NCI-H2196 treated with DMSO at 0.1 percent for 48 hours (cell line): ENCODE data around the gene CTTN.
"Not testable (repeated sequence)": the region's sequence is repeated elsewhere in the genome, so short reads cannot be mapped to it uniquely, and the experiment has no call there.

ENCODE experiments used
- DNase-seq: peaks from one replicate; lab custom pipeline; 2025; ENCODE audit not compliant: unreplicated experiment; lab: John Stamatoyannopoulos, UW

The CTTN gene

GRCh38 chr11:70381350-70381749 lies 17.0 kb upstream of the CTTN start:
- no peak for DNase-seq

- no peak for DNase-seq
Measured at GRCh38 chr11:70381872-70382861, 16.2 kb upstream of the CTTN start.

- no peak for DNase-seq
Measured at GRCh38 chr11:70383664-70384565, 14.4 kb upstream of the CTTN start.

- no peak for DNase-seq
Measured at GRCh38 chr11:70384566-70385152, 13.7 kb upstream of the CTTN start.

- no peak for DNase-seq
Measured at GRCh38 chr11:70387564-70387963, 10.8 kb upstream of the CTTN start.

GRCh38 chr11:70389201-70389600 lies 9.1 kb upstream of the CTTN start:
- no peak for DNase-seq

- DNase-seq, result not testable (repeated sequence)
Measured at GRCh38 chr11:70390882-70391281, 7.4 kb upstream of the CTTN start.

GRCh38 chr11:70394211-70394950 lies 3.9 kb upstream of the CTTN start:
- DNase-seq, result no peak

- DNase-seq, result no peak
Measured at GRCh38 chr11:70397336-70397982, 870 bp upstream of the CTTN start.

- DNase-seq, result no peak
Measured at GRCh38 chr11:70398834-70399680, 728 bp downstream of the CTTN start.

- no peak for DNase-seq
Measured at GRCh38 chr11:70399681-70400112, 1.4 kb downstream of the CTTN start.

GRCh38 chr11:70400643-70401042 lies 2.3 kb downstream of the CTTN start:
- DNase-seq, result no peak

- DNase-seq, result no peak
Measured at GRCh38 chr11:70402016-70402415, 3.7 kb downstream of the CTTN start.

- DNase-seq, result no peak
Measured at GRCh38 chr11:70402685-70403084, 4.4 kb downstream of the CTTN start.

- no peak for DNase-seq
Measured at GRCh38 chr11:70404244-70404643, 5.9 kb downstream of the CTTN start.

GRCh38 chr11:70405679-70406395 lies 7.5 kb downstream of the CTTN start:
- no peak for DNase-seq

- DNase-seq, result no peak
Measured at GRCh38 chr11:70407121-70407520, 8.8 kb downstream of the CTTN start.

GRCh38 chr11:70407814-70408213 lies 9.5 kb downstream of the CTTN start:
- DNase-seq, result no peak

- not testable (repeated sequence) for DNase-seq
Measured at GRCh38 chr11:70408326-70408725, 10.0 kb downstream of the CTTN start.
